AG09319 (cell line): ENCODE measurements around the gene DDR2.
"Not testable (repeated sequence)": the region's sequence is repeated elsewhere in the genome, so short reads cannot be mapped to it uniquely, and the experiment has no call there.

Source experiments
- DNase-seq: peaks from one replicate; pipeline ENCODE4 v3.0.0-alpha.2; 2010; ENCODE audit warnings: low read depth; ENCODE audit errors: extremely low read depth
- TF ChIP-seq, protein P1 (sequence below): IDR thresholded peaks from 2 replicates; pipeline ENCODE4 v1.5.1; 2011; ENCODE audit warnings: low read depth, mild to moderate bottlenecking, inconsistent platforms, low read length, moderate library complexity

DDR2 gene

DNA sequence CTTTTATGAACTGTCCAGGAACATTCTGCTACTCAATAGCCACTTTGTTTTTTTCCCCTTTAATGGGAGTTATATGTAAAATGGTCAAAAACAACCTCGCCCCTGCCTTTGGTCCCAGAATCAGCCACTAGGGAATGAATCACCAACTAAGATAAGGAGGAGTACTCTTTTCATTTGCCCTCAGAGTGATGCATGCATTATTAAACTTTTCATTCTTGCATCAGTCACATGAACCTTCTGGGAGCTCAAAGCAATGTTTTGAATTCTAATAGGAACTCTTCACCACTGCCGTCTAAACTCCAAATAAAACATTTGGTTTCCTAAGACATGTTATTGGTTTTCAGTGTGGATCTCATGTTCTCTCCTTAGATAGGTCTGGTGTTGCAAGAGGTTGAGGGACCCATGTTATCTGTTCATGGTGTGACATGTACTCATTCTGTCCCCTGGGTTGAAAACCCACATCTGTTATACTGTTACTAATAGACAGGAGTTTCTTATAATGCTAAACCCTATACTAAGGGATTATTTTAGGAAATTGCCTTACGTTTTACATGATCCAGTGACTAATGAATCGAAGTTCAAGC is 140.4 kb downstream of the DDR2 start:
- TF ChIP-seq, protein P1, sequence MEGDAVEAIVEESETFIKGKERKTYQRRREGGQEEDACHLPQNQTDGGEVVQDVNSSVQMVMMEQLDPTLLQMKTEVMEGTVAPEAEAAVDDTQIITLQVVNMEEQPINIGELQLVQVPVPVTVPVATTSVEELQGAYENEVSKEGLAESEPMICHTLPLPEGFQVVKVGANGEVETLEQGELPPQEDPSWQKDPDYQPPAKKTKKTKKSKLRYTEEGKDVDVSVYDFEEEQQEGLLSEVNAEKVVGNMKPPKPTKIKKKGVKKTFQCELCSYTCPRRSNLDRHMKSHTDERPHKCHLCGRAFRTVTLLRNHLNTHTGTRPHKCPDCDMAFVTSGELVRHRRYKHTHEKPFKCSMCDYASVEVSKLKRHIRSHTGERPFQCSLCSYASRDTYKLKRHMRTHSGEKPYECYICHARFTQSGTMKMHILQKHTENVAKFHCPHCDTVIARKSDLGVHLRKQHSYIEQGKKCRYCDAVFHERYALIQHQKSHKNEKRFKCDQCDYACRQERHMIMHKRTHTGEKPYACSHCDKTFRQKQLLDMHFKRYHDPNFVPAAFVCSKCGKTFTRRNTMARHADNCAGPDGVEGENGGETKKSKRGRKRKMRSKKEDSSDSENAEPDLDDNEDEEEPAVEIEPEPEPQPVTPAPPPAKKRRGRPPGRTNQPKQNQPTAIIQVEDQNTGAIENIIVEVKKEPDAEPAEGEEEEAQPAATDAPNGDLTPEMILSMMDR = no peak
- no peak for DNase-seq

DNA sequence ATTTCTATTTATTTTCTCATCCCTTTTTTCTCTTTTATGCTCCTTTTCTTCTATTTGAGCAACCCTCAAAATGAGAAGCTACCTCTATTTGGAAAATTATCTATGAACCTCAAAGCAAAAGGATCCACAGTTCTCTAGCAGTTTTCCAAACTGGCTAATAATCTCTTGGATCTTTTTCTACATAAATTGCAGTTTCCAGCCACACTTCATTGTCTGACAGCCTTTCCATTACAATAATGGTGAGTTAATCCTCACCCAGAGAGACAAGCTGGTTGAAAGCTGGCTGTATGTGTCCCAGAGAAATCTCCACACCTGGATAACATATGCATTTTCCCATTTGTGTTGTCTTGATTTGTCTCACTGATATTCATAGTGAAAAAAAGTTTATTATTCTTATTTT is 141.7 kb downstream of the DDR2 start:
- DNase-seq = no peak
- TF ChIP-seq, protein P1 = no peak

GRCh38 chr1:162779043-162779442 is 146.8 kb downstream of the DDR2 start:
- TF ChIP-seq, protein P1 = no peak
- no peak for DNase-seq

DNA sequence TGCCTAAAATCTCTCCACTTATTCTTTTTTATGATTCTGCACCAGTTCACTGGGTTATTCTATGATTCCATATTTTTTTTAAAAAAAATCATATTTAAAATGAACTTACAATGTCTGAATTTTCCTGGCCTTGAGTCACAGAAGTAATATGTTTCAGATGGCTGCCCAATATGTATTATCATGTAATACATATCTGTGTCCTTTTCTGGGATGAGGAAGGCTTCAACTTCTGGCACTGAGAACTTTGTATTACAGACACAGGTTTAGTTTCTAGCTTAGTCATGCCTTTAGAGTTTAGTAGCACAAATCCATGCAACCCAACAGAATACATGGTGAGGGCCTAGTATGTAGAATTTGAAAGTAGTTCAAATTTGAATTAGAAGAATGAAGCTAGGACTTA is 150.4 kb downstream of the DDR2 start:
- TF ChIP-seq, protein P1 = no peak
- no peak for DNase-seq

- not testable (repeated sequence) for DNase-seq
These were observed 152.7 kb downstream of the DDR2 start for GRCh38 chr1:162784926-162785325.

GRCh38 chr1:162788783-162789182 is 156.5 kb downstream of the DDR2 start:
- DNase-seq = not testable (repeated sequence)

DNA sequence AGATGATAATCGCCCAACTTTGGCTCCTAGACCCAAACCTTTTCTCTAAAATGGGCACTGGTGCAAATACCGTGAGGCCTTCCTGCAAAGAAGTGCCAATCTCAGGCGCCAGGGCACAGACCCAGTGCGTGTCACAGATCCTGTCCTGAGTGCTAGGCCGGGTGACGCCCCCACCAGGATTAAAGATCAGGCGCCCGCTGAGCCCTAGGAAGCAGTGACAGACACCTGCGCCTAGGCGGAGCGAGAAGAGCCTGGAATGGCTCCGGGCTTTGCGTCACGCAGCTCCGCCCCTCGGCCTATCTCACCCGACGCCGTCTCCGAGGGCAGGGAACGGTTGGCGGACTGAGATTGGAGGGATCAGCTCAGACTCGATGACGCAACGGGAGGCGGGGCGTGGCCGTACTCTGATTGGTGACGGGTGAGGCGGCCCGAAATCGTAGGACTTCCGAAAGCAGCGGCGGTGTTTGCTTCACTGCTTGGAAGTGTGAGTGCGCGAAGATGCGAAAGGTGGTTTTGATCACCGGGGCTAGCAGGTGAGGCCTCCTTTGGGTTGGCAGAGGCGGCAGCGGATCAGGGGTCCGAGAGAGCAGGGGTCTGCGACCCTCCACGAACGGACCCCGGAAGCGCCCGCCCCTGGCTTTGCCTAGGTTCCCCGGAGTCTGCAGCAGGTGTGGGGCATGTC is 158.2 kb downstream of the DDR2 start, which contains the start of gene HSD17B7:
TSS of gene HSD17B7 (plus strand) at position 400 of the 682 bp plus-strand sequence. CDS start at position 499, 99 bp downstream.
- DNase-seq = not testable (repeated sequence)

DNA sequence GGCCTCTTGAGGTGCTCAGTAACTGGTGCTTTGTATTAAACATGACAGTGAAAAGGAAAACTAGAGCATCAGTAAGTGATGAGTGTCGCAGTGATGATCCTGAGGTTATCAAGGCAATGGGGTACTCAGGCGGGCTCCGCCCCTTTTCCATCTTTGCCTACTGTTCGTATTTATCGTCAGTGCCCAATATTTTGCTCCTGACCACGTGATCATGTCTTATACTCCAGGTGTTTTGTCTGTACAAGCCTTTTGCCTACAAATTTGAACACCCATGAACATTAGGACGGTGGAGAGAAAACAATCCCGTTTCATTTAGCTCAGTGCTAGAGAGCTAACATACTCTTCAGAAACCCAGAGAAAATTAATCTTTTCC is 158.7 kb downstream of the DDR2 start:
- not testable (repeated sequence) for DNase-seq

DNA sequence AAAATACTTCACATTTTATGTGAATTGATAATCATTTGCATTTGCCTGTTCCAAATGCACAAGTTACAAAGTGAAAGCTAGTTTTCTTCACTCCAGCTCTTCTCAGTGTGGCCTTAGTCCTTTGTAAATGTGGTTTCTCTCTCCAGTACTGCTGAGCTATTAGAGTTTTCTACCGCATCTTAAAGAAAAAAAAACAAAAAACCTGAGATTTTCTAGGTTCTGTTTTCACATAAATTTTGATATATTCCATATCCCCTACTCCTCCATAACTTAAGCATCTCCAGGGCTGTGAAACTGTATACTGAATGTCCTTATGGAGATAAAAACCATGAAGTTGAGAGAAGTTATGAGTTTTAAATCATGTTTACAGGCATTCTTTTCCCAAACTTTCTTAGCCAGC is 162.0 kb downstream of the DDR2 start:
- DNase-seq = not testable (repeated sequence)

- DNase-seq = not testable (repeated sequence)
These were observed 164.5 kb downstream of the DDR2 start for GRCh38 chr1:162796617-162797279.
